Smooth muscle cell of the brain vasculature (primary cell): ENCODE results near the gene UCP3.

Experiments
- DNase-seq: peaks from one replicate; pipeline ENCODE4 v3.0.0-alpha.2; 2012; ENCODE audit warnings: low read depth, low spot score

Gene UCP3

GRCh38 chr11:73977856-73978519 is 30.9 kb downstream of the UCP3 start:
- DNase-seq: no peak

- DNase-seq: no peak
Observed at GRCh38 chr11:73976451-73977151, 32.3 kb downstream of the UCP3 start.

GRCh38 chr11:73975479-73975757 is 33.5 kb downstream of the UCP3 start:
- no peak for DNase-seq

GRCh38 chr11:73974604-73975478 is 34.0 kb downstream of the UCP3 start:
- DNase-seq: no peak

GRCh38 chr11:73972620-73973449 is 36.0 kb downstream of the UCP3 start:
- no peak for DNase-seq

- DNase-seq: no peak
Observed at GRCh38 chr11:73972187-73972586, 36.7 kb downstream of the UCP3 start.

GRCh38 chr11:73971175-73971719 is 37.6 kb downstream of the UCP3 start:
- no peak for DNase-seq

GRCh38 chr11:73969991-73970800 is 38.7 kb downstream of the UCP3 start:
- no peak for DNase-seq

GRCh38 chr11:73969091-73969490 is 39.8 kb downstream of the UCP3 start:
- DNase-seq: no peak

- DNase-seq: no peak
Observed at GRCh38 chr11:73968356-73968966, 40.4 kb downstream of the UCP3 start.

GRCh38 chr11:73965764-73966121 is 43.1 kb downstream of the UCP3 start:
- no peak for DNase-seq

GRCh38 chr11:73965076-73965763 is 43.7 kb downstream of the UCP3 start:
- DNase-seq: no peak

- no peak for DNase-seq
Observed at GRCh38 chr11:73963861-73964260, 45.0 kb downstream of the UCP3 start.

GRCh38 chr11:73962101-73962705 is 46.7 kb downstream of the UCP3 start:
- no peak for DNase-seq

GRCh38 chr11:73961321-73961720 is 47.6 kb downstream of the UCP3 start:
- DNase-seq: no peak

- DNase-seq: no peak
Observed at GRCh38 chr11:73958521-73959141, 50.3 kb downstream of the UCP3 start.

GRCh38 chr11:73957654-73958361 is 51.1 kb downstream of the UCP3 start:
- no peak for DNase-seq
